ENCODE results near the gene ZNF366.
A peak's percentile ranks its signal among the peaks of the same experiment; 100 is the strongest.

ZNF366 gene

DNA sequence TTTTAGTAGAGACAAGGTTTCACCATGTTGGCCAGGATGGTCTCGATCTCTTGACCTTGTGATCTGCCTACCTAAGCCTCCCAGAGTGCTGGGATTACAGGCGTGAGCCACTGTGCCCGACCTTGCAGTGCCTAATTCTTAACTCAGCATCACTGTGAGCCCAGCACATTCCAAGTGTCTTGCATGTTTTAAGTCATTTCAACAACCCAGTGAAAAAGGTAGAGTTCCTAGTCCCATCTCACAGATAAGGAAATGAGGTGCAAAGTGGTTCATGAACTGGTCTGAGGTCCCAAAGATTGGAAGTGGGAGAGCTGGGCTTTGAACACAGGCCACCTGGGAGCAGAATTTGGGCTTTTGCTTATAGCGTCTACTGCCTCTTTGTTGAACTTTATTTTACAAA is 68.0 kb downstream of the ZNF366 start:
- Histone ChIP-seq H3K27ac (peak overlapping the region; percentile 88 to 91), H3K9me3 (no peaks in the 10 kb centered on the region), H3K27me3 (no peaks in the 10 kb centered on the region), H3K4me3 (no peak overlapping the region), H3K36me3 (no peaks in the 10 kb centered on the region), H3K4me1 (peaks cover 0 to 87% (median 59%) of the 10 kb centered on the region in 4 donors)
- no peak for DNase-seq
- TF ChIP-seq CTCF (IDR thresholded peaks at IDR 0.05) = no peak
- intact Hi-C loops (cut with DNase I; ENCODE audit: low total_unique reads) = loop anchor here (5.0 kb wide), 1 partner anchor 47 kb away; no protein-coding TSS in a partner anchor

- Histone ChIP-seq H3K27me3 (no peaks in the 10 kb centered on the region), H3K4me3 (no peak overlapping the region), H3K36me3 (no peaks in the 10 kb centered on the region), H3K4me1 (peaks cover 0 to 87% (median 60%) of the 10 kb centered on the region in 4 donors), H3K27ac (peak overlapping the region; percentile 88 to 91), H3K9me3 (no peaks in the 10 kb centered on the region)
- no peak for TF ChIP-seq CTCF (IDR thresholded peaks at IDR 0.05)
- no peak for DNase-seq
- intact Hi-C loops (cut with DNase I; ENCODE audit: low total_unique reads) = loop anchor here (5.0 kb wide), 1 partner anchor 46 kb away; no protein-coding TSS in a partner anchor
Measured at GRCh38 chr5:72438141-72438540, 69.1 kb downstream of the ZNF366 start.

DNA sequence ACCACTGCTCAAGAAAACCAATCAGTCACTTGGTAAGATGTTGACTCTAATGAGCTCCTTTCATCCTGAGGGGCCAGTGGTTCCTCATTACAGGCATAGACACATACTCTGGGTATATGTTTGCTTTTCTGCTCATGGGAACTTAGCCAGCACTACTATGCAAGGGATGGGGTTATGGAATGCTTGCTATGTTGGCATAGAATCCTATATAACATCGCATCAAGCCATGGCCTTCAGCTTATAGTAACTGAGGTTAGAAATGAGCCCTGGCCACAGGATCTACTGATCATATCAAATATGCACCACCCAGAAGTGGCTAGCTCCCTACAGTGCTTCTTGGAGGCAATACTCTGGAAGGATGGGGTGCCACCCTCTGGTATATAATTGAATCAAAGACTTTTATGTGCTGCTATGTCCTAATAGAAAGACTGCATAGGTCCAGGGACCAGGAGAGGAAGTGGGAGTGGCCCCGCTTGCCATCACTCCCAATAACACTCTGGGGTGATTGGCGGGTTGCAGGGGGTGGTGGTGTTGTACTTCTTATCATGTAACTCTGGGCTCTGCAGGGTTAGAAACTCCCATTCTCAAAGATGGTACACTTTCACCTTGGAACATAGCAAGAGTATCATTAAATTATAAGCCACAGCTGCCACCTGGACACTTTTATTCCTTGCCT is 70.3 kb downstream of the ZNF366 start:
- no peak for TF ChIP-seq CTCF (IDR thresholded peaks at IDR 0.05)
- intact Hi-C loops (cut with DNase I; ENCODE audit: low total_unique reads) = loop anchor here (5.0 kb wide), 1 partner anchor 45 kb away; no protein-coding TSS in a partner anchor
- Histone ChIP-seq H3K9me3 (no peaks in the 10 kb centered on the region), H3K36me3 (no peaks in the 10 kb centered on the region), H3K27ac (peak overlapping the region; percentile 88 to 91), H3K4me3 (no peak overlapping the region), H3K4me1 (peaks cover 0 to 87% (median 61%) of the 10 kb centered on the region in 4 donors), H3K27me3 (no peaks in the 10 kb centered on the region)
- DNase-seq = no peak

GRCh38 chr5:72434781-72435437 is 72.3 kb downstream of the ZNF366 start:
- H3K36me3 ChIP-seq = no peaks in the 10 kb centered on the region
- H3K27ac ChIP-seq = peak overlapping the region; percentile 88 to 91
- H3K27me3 ChIP-seq = no peaks in the 10 kb centered on the region
- H3K4me3 ChIP-seq = no peak overlapping the region
- no peaks in the 10 kb centered on the region for H3K9me3 ChIP-seq
- peak; percentile 19 to 42 for TF ChIP-seq CTCF (IDR thresholded peaks at IDR 0.05)
- H3K4me1 ChIP-seq = peaks cover 0 to 69% (median 44%) of the 10 kb centered on the region in 4 donors
- DNase-seq = peak in 1 of 2 donors; percentile 41
- intact Hi-C loops (cut with DNase I; ENCODE audit: low total_unique reads) = loop anchor here (5.0 kb wide), 1 partner anchor 43 kb away; no protein-coding TSS in a partner anchor

DNA sequence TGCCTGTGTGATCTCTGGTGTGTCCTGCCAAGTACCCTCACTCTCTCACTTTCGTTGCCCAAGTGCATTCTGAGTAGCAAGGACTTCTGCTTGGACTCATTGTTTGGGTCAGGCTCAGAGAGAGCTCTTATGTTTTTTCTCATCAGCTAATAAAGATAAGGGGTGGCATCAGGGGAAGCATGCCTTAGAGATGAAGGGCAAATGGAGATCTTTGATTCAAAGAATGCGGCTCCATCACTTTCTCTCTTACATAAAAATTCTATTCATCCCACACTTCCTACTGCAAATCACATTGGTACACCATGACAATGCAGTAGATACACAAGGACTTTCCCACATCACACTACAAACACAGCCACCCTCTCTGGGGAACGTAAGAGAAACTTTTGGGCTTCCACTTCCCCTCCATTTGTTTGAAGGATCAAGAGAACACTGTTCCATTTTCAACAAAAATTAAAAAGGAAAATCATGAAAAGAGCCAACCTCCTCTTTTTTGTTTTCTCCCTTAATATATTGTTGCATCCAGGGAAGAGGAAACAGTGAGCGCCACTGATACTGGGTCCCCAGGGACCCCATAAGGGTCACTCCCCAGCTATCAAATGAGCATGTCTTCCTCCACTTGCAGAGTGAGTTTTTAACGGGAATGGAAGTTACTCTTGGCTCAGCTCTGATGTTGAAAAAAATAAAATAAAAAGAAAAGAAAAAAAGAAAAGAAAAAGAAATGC is 73.0 kb downstream of the ZNF366 start:
- no peak overlapping the region for H3K4me3 ChIP-seq
- H3K4me1 ChIP-seq = peaks cover 0 to 69% (median 37%) of the 10 kb centered on the region in 4 donors
- intact Hi-C loops (cut with DNase I; ENCODE audit: low total_unique reads) = no loop called here
- H3K27ac ChIP-seq = peak overlapping the region; percentile 88 to 91
- no peaks in the 10 kb centered on the region for H3K27me3 ChIP-seq
- H3K36me3 ChIP-seq = no peaks in the 10 kb centered on the region
- DNase-seq = no peak
- no peak for TF ChIP-seq CTCF (IDR thresholded peaks at IDR 0.05)
- no peaks in the 10 kb centered on the region for H3K9me3 ChIP-seq
